NCI-H82 treated with DMSO at 0.1 percent for 48 hours (cell line): Measurements from ENCODE around the gene WDSUB1.

ENCODE experiments used
- DNase-seq: peaks from one replicate; lab custom pipeline; 2025; ENCODE audit not compliant: unreplicated experiment; lab: John Stamatoyannopoulos, UW

WDSUB1 gene

DNA sequence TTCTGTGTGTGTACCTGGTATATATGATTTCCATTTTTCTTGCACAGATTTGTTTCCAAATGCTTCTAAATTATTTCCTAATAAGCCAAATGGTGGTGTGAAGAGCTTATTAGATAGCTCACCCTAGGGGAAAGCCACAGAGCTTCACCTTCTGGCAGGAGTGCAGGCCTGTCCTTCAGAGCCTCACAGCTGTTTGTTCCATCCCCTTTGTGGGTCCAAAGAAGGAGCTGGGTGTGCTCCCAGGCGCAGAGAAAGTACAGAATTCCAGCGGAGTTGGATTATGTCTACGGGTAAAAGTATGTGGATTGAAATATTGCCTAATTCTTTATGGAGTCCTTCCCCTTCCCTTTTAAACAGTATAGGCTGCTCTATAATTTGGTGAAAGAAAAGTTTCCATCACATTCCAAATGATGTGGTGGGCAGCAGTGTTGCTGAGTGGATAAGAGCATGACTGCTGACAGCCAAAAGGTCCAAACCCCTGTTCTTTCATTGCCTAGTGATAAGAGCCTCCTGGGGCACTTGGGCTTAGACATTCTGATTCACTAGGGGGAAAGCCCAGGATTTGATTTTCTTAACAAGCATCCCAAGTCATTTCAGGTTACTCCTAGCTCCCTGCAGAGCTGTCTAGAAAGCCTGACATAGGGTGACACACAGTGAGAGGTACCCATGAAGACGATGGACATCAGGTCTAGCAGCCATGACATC is 86.6 kb downstream of the WDSUB1 start:
- DNase-seq, result no peak

DNA sequence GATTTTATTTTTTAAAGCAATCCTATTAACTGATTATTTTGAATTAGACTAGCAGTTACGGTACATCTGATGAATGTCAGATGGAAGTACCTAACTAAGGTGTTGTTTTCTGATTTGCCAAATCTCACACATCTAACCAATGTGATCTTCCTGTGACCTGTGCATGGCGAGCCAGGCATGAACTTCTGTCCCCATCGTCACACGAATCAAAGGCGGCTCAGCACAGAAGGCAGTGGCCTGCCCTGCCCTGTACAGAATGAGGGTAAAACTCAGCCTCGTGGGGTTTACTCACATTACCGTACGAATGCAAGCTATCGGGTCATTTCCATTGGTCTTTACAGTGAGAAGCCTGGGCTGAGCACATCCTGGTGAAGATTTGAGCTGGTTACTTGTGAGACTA is 87.3 kb downstream of the WDSUB1 start:
- no peak for DNase-seq

DNA sequence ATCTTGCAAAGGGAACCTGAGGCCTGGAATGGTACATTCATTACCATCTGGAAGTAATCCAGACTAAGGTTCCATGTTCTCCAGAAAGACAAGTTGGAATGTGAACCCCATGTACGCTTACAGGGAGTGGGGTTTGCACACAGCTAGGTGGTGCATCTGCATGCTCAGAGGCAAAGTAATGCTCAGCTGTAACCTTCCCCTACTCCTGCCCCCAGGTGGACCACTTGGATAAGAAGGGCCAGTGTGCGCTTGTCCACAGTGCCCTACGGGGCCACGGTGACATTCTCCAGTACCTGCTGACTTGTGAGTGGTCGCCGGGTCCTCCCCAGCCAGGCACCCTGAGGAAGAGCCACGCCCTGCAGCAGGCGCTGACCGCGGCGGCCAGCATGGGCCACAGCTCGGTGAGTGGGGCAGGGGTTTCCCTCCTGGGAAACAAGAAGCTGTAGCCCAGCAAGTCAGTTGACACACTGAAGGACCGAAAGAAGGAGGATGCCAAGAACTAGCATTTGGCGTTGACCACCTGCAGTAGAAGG is 90.0 kb downstream of the WDSUB1 start:
- DNase-seq, result no peak

DNA sequence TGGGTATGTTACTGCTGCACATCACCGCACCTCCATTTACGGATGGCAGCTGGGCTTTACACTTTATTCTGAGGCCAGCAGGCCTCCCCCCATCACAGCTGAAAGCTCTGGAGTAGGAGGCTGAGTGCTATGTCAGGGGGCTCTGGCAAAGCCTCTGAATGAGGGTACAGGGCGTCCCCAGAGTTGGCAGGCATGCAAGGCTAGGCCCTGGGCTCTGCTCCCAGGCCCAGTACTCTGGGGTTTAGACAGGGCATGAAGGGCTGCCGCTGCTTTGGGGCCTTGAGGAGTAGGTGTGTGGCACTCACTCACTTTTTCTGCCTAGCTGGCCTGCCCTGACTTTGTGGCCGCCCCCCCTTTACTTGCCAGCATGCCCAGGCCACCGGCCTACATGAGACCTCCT is 90.8 kb downstream of the WDSUB1 start:
- no peak for DNase-seq

DNA sequence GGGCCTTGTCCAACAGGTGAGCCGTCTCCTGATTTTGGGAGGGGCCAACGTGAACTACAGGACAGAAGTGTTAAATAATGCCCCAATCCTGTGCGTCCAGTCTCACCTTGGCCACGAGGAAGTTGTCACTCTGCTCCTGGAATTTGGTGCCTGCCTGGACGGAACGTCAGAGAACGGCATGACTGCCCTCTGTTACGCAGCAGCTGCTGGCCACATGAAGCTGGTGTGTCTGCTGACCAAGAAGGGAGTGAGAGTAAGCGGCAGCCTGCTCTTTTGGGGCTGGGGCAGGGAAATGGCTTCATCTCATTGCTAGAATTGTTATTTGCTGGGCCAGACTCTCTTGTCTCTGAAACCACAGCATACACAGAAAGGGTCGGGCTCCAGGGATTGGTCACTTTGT is 92.3 kb downstream of the WDSUB1 start:
- no peak for DNase-seq

DNA sequence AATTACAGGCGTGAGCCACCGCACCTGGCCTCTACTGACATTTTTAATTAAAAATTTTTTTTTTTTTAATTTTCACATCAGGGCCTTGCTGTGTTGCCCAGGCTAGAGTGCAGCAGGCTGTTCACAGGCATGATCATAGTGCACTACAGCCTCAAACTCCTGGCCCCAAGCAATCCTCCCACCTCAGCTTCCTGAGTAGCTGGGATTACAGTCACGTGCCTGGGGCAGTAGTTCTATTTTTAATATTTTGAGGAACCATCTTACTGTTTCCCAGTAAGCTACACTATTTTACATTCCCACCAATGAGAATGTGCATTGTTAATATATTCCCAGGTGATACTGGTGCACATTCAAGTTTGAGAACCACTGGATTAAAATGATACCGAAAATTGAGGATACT is 92.7 kb downstream of the WDSUB1 start:
- no peak for DNase-seq

DNA sequence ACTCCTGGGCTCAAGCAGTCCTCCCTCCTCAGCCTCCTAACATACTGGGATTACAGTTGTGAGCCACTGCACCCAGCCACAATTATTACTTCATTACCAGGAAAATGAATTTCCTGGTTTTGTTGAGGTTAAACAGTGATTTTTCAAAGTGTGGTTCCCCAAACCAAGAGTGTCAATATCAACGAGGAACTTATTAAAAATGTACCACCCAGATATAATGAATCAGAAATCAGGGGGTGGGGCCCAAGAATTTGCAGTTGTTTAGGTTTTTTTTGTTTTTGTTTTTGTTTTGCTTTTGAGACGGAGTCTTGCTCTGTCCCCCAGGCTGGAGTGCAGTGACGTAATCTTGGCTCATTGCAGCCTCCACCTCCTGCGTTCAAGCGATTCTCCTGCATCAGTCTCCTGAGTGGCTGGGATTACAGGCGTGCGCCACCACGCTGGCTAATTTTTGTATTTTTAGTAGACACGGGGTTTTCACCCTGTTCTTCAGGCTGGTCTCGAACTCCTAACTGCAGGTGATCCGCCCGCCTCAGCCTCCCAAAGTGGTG is 94.1 kb downstream of the WDSUB1 start:
- no peak for DNase-seq

DNA sequence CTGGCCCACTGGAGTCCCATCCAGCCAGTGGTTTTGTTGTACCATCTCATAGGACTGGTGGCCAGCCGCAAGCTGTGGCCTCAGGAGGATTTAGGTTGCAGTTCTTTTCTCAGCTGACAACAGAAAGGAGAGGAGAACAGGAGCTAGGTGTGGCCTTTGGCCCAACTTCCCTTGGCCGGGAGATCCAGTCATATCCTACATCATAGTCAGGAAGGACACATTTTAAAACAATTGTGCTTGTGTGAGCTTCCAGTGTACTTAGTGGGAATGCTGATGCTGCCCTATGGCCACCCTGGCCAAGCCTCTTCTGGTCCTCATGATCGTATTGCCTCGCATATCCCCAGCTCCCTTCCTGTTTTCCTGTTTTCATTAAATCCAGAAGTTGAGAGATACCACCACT is 98.1 kb downstream of the WDSUB1 start:
- DNase-seq, result no peak

DNA sequence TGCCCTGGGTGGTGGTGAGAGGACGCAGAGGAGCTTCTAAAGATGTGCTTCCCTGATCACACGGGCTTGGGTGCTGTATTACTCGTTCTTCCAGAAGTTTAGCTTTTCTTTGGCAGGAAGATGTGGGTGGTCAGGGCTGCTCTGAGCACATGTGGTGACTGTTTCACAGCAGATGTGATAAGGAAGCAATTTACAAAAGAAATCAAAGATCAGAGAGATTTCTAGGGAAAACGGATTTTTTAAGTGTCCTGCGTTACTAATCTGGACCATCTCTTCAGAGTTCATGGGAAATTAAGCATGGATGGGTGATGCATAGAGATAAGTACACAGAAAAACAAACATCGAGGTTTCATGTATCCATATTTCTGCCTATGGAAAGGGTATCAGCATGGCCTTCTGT is 99.4 kb downstream of the WDSUB1 start:
- DNase-seq, result no peak

DNA sequence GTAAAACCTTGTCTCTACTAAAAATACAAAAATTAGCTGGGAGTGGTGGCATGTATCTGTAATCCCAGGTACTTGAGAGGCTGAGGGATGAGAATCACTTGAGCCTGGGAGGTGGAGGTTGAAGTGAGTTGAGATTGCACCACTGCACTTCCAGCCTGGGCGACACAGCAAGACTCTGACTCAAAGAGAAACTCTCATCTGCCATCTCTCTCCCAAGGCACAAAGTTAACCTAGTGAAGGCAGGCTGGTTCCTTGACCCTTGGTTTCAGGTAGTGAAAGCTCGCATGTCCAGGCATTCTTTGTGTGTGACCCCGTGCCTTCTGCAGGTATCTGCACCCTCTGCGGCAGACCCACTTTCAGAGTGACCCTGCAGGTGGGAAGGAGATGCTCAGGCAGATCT is 100.0 kb downstream of the WDSUB1 start:
- no peak for DNase-seq
